ENCODE measurements around the gene CACNA1C.

- TF ChIP-seq CTCF (conservative IDR thresholded peaks at IDR 0.05; ENCODE audit: low read depth, low read length) (no peak), EZH2 (IDR thresholded peaks at IDR 0.05; ENCODE audit: borderline replicate concordance, low read depth, low read length, poor library complexity, severe bottlenecking) (no peak)
Observed at GRCh38 chr12:2397356-2398045, 344.7 kb downstream of the CACNA1C start.

Measured in A673 (cell line).